Ammon's horn (tissue), 1 donor: ENCODE measurements around the gene NUCB2.

ENCODE experiments used
- DNase-seq: peaks from one replicate; pipeline ENCODE4 v3.0.0-alpha.2; 2016; ENCODE audit warnings: low spot score

NUCB2 gene

GRCh38 chr11:17333799-17334586, 57.5 kb downstream of the NUCB2 start:
- DNase-seq = no peak

DNA sequence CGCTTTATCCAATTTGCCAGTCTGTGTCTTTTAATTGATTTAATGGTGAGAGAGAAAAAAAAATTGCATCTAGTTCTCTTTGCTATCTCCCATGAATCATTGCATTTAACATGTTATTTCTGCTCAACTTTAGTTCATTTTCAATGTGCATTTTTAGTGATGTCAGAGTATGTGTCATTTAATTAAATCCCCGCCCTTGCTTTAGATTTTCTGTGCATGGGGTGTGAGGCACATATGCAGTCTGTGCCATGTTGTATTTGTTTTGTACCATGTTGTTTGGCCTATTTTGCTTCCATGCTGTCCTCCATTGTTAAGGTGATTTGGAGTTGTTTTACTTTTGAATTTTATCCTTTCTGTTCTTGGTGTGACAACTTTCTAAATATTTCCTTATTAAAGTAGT, 66.7 kb downstream of the NUCB2 start:
- DNase-seq = no peak

GRCh38 chr11:17343907-17344306, 67.4 kb downstream of the NUCB2 start:
- DNase-seq = no peak

DNA sequence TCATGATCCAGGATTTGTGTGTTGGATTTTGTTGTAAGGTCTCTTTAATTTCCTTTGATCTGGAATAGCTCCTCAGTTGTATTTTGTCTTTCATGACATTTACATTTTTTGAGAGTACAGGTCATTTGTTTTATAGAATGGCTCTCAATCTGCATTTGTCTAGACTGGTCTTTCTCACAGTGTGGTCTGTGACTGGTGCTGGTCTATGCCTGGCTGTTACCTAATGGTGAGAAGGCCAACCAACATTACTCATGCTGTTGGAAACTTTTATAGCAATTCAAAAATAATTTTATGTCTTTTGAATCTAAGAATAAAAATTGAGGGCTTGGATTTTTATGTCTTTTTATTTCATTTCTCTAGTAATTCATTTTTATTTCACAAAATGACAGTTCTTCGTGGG, 71.1 kb downstream of the NUCB2 start:
- no peak for DNase-seq

GRCh38 chr11:17350455-17351171, 74.1 kb downstream of the NUCB2 start:
- no peak for DNase-seq

DNA sequence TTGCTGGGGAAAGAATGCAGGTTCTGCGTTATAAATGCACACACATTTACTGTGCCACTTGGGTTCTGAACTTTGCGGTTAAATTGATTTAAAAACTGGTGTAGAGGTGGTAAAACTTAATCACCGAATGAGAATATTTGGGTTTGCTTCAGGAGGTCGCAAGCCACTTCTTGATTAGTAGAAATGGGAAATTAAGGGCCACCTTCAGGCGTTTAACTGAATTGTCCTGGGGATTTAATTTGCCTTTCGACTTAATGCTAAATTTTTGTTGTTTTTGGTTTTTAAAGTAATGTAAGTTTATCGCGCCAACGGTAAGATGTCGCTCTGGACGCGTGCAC, 74.6 kb downstream of the NUCB2 start:
- no peak for DNase-seq

DNA sequence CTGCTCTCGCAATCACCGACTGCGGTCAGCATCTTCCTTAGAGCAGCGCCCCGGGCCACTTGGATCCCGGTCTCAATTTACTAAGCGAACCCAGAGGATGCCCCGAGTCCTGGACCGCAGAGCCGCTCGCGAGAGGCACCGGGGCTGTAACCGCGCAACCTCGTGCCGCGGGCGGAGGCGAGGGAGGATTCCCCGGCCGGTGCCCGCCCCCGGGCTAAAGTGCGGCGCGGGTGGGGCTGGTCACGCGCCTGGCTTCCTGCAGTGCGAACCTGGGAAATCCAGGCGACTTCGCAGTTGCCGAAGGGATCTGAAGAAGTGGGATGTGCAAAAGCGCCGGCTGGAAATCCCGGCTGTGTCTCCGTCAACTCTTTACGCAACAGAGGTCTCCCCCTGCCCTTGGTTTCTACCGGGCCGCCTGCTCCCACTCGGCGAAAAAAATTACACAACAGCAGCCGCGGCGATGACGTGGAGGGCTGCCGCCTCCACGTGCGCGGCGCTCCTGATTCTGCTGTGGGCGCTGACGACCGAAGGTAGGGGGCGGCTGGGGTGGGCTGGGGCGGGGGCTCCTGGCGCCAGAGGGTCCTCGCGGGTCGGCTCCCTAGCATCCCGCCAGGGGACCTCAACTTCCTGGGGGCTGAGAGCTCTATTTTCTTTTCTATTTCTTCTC, 75.1 kb downstream of the NUCB2 start, which contains the start of gene NCR3LG1:
Gene NCR3LG1, plus strand, starts transcription at position 291 of the 667 bp plus-strand sequence. Its CDS starts 170 bp downstream, at position 461.
- DNase-seq = peak; percentile 43

- DNase-seq = peak; percentile 75
Measured at GRCh38 chr11:17352950-17353820, 76.6 kb downstream of the NUCB2 start.

DNA sequence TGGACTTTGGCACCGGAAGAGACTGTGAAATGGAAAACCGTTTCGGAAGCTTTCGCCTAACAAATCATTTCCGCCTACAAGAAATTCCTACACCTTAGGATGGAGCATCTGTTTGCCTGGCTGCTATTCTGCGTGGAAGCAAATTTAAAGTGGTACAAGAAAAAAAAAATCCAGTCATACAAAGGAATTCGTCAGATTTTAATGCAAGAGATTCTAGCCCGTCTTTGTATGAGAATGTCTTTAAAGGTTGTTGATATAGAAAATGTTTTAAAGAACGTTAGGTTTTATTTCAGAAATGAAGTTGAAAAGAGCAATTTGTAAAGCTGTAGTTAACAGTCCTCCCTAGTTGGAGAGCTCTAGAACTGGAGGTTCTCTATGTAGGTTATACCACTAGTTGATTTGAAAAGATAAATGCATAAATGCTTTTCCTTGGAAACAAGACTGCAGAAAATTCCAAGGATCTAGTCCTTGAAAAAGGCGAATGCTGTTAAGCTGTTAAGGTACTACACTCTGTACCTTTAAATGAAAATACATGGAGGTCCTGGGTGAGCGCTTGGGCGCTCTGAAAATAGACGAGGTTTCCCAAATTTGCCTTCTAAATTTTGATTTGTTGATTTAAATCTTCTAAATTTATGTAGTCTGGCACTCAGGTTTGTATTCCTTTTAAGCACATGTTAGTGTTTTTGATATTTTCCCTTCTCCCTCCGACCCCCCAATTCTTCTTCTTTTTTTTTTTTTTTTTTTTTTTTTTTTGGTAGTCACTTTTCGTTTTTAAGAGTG, 77.5 kb downstream of the NUCB2 start:
- no peak for DNase-seq

DNA sequence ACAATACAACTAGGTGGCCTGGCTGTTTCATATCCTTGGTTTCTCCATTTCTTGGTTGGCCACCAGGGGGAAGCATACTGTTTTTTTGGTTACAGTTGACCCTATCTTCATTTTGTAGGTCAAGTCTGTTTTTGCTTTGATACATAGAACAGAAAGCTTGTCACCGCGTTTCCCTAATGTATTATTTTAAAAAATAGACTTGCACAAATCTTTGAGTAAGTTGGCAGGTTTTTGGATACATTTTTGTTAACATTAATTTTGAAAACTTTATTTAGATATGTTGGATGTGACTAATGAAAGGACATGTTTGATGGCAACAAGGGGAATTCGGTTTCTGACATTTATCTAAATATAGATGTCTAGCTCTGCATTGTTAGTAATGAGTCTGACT, 78.1 kb downstream of the NUCB2 start:
- DNase-seq = peak; percentile 69

GRCh38 chr11:17366495-17366894, 90.0 kb downstream of the NUCB2 start:
- DNase-seq = no peak

DNA sequence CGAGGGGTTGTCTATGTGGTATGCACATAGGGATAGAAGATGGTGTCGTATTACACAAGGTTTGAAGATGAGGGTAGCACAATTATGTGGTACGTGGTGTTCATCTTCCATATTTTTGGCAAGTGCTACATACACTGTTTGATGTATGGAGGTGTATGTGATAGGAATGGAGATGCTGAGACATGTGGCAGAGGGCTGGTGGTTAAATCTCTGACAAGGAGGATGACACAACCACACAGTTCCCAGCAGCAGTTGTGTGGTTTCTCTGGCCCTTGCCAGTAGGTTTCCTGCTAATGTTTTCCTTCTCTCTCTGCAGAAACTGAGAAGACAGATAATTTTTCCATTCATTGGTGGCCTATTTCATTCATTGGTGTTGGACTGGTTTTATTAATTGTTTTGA, 92.0 kb downstream of the NUCB2 start:
- no peak for DNase-seq

DNA sequence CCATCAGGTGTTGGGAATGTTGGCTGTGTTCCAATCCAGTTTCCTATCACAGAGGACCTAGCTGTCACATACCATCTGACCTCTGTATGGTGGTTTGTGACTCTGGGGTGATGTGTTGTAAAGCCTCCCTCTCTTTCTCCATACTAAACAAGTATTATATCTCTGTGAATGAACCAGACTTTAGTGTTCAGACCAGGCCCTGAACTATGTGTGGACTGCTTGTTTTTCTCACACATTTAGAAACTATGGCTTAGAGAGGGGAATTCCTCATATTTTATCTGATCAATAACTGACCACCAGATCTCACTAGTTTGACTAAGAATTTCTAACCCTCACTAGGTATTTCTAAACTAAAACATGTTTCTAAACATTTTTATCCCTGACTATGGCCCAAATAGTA, 92.6 kb downstream of the NUCB2 start:
- no peak for DNase-seq

DNA sequence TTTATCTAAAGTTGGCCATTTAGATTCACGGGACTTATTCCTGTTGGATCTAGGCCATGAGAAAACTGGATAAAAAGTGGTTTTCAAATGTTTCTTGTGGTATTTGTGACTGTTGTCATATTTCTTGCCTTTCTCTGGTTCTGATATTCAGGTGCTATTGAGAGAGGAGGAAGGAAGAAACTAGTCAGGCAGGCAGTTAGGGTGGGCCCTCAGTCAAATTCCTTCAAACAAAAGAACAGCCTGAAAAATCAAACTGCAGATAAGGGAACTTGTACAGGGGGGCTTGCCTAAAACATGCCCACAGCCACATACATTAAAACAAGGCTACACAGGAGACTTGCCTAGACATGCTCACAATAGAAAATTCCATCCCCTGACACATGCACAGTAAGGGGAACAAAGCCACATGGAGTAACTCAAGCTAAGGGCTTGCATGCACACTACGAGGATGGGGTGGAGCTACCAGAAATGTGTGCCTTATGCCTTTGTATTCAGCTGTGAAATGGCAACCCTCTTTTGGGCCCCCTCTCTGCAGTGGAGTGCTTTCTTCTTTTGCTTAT, 93.2 kb downstream of the NUCB2 start:
- no peak for DNase-seq

- no peak for DNase-seq
Measured at GRCh38 chr11:17371614-17372013, 95.1 kb downstream of the NUCB2 start.

GRCh38 chr11:17375547-17375946, 99.0 kb downstream of the NUCB2 start:
- no peak for DNase-seq

DNA sequence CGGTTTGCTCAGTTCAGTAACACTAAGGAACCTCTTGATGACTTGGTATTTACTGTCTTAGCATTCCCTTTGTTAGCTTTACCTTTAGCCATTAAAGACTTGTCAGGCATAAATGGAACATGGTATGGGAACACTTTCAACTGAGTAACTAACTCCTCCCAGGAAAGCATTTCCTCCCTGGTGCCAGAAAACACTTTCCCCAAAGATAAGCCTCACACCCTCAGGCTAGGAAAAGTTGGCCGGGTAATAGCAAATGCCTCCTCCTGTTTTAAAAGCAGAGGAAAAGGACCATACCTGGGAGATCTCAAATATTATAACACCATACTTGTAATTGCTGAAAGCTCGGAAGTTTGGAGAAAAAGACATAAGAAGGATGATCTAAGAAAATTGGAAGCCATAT, 100.0 kb downstream of the NUCB2 start:
- no peak for DNase-seq

DNA sequence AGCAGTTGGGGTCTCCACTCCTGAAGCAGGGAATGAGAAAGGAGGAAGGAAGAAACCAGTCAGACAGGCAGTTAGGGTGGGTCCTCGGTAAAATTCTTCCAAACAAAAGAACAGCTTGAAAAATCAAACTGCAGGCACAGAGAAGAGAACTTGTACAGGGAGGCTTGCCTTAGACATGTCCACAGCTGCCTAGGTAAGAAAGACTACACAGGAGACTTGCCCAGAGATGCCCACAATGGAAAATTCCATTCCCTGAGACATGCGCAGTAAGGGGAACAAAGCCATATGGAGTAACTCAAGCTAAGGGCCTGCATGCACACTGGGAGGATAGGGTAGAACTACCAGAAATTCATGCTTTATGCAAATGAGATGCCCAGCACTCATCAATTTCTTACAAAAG, 102.1 kb downstream of the NUCB2 start:
- no peak for DNase-seq

GRCh38 chr11:17379383-17380180, 103.0 kb downstream of the NUCB2 start:
- DNase-seq = no peak

DNA sequence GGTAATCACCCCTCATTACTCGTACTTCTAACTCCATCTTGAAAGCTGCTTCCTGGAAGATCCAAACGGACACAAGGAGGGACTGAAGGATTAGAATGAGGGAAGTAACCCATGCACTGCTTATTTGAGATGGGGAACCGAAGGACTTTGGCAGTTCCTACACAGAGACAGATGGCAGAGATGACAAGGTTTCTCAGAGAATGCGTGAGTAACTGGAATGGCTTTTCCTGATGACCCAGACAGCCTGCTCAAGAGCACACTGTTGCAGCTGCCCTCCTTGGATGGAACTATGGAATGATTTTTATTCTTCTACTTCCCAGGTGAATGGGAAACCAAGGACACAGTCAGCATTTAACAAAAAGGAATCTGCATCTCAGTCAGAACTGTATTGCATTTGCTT, 104.6 kb downstream of the NUCB2 start:
- DNase-seq = no peak
